ENCODE measurements around the gene FHOD1. TPM values are rescaled to one million over a fixed set of nuclear protein-coding genes. Genes with fewer than 3 reads are reported as not detected.

FHOD1 gene
- total RNA-seq, 3 donors from 2014 or later, result 64.0 to 86.6 (median 70.3) TPM

DNA sequence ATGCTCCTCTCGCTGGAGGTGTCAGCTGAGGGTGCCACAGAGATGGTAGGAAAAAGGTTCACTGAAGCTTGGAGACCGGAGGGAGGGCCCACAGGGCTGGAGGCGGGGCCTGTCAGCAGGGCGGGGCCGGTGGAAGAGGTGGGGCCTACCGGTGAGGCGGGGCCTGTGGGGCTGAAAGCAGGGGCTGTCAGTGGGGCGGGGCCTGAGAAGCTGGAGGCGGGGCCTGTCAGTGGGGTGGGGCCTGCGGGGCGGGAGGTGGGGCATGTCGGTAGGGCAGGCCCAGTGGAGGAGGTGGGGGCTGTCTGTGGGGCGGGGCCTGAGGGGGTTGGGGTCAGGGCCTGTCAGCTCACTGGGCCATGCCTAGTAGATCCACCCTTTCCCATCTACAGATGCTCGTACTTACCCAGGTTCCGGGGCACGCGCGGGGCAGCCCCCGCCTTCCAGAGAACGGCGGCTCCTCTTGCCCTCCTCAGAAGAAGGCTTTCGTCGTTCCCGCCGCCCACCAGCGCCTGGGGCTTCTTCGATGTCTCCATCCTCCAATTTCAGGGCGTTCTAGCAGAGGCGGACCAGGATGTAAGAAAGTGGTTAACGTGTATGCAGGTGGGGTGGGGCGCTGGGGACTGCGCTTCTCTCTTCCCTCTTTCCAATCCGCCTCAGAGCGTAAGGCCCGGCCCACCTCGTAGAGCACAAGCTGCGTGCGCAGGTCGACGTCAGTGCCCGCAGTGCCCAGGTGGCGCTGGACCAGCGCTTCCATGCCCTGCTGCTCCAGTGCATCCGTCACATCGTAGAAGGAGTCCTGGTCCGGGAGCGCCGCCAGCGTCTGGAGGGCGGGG, 10.5 kb downstream of the FHOD1 start:
- H3K9me3 Mint-ChIP-seq, result no peaks in the 10 kb centered on the region
- peak; percentile 57 for DNase-seq
- no peaks in the 10 kb centered on the region for H3K27me3 Mint-ChIP-seq (ENCODE audit: low read depth)
- peaks cover 16% of the 10 kb centered on the region for H3K4me1 Mint-ChIP-seq (ENCODE audit: low read depth)
- peaks cover 29% of the 10 kb centered on the region for H3K36me3 Mint-ChIP-seq (ENCODE audit: insufficient read depth)
- peak; percentile 93 to 96 for ATAC-seq
- H3K4me3 Mint-ChIP-seq, result peak overlapping the region; percentile 77

GRCh38 chr16:67235816-67236562, 11.3 kb downstream of the FHOD1 start:
- Mint-ChIP-seq H3K9me3 (no peaks in the 10 kb centered on the region), H3K4me3 (peak overlapping the region; percentile 77), H3K36me3 (ENCODE audit: insufficient read depth) (peaks cover 29% of the 10 kb centered on the region), H3K27me3 (ENCODE audit: low read depth) (no peaks in the 10 kb centered on the region), H3K4me1 (ENCODE audit: low read depth) (peaks cover 11% of the 10 kb centered on the region)
- ATAC-seq (peak; percentile 44 to 59), DNase-seq (no peak)

DNA sequence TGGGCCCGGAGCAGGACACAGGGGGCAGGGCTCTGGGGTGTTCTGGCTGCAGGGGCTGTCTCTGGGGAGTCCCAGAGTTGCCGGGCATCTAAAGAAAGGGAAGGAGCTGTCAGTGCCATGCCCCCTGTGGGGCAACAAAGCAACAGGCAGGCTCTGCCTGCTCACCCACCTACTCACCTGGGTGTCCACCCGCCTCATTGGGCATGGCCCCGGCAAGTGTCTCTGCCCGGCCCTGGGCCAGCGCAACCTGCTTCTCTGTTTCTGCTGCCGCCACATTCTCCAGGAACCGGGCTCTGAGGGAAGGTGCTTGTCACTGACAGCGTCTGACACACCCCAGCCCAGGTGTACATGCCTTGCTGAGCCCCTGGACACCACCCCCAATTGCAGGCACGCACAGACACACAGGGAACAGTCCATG, 13.1 kb downstream of the FHOD1 start:
- Mint-ChIP-seq H3K4me1 (ENCODE audit: low read depth) (peaks cover 10% of the 10 kb centered on the region), H3K36me3 (ENCODE audit: insufficient read depth) (peaks cover 29% of the 10 kb centered on the region), H3K4me3 (no peak overlapping the region), H3K27me3 (ENCODE audit: low read depth) (no peaks in the 10 kb centered on the region), H3K9me3 (no peaks in the 10 kb centered on the region)
- DNase-seq, result no peak
- ATAC-seq, result no peak

- Mint-ChIP-seq H3K4me1 (ENCODE audit: low read depth) (peaks cover 10% of the 10 kb centered on the region), H3K36me3 (ENCODE audit: insufficient read depth) (peaks cover 34% of the 10 kb centered on the region), H3K27me3 (ENCODE audit: low read depth) (no peaks in the 10 kb centered on the region), H3K4me3 (no peak overlapping the region), H3K9me3 (no peaks in the 10 kb centered on the region)
- ATAC-seq (no peak), DNase-seq (no peak)
Measured at GRCh38 chr16:67233596-67233995, 13.7 kb downstream of the FHOD1 start.

DNA sequence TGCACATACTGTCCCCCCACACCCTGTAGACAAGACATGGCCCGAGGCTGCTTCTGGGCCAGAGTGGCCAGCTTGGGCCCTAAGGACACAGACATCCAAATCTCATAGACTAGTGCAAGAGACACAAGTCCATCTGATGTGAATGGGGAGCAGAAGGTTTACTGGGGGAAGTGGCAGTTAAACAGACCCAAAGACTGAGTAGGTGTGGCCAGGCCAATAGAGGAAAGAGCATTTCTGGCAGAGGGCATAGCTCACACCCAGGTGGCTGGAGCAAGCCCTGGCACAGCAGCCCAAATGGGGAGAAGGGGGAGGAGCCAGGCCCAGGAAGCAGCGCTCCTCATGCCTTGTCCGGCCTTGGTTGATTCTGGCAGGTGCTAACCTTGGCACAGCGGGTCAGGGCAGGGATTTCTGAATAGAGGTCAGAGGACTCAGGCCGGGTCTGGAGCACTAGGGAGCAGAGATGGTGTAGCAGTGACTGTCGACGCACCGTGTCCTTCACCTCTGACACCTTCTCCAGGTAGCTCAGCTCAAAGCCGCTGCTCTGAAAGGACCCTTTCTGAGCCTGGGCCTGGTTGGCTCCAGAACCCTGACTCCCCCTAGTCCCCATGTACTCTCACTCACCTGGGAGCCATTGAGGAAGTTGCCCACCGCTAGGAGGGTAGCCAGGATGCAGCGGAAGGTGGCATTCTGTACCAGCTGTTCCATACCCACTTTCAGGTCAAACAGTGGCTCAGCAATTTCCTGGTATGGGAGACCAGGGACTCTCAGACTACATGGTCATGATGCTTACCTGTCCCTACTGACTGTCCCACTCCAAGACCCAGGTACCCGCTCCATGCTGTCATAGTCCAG, 16.2 kb downstream of the FHOD1 start:
- DNase-seq (no peak), ATAC-seq (no peak)
- H3K36me3 Mint-ChIP-seq (ENCODE audit: insufficient read depth), result peaks cover 20% of the 10 kb centered on the region
- no peaks in the 10 kb centered on the region for H3K27me3 Mint-ChIP-seq (ENCODE audit: low read depth)
- H3K4me1 Mint-ChIP-seq (ENCODE audit: low read depth), result peaks cover 17% of the 10 kb centered on the region
- no peaks in the 10 kb centered on the region for H3K9me3 Mint-ChIP-seq
- H3K4me3 Mint-ChIP-seq, result no peak overlapping the region

- Mint-ChIP-seq H3K36me3 (ENCODE audit: insufficient read depth) (peaks cover 19% of the 10 kb centered on the region), H3K4me3 (no peak overlapping the region), H3K9me3 (no peaks in the 10 kb centered on the region), H3K4me1 (ENCODE audit: low read depth) (peaks cover 25% of the 10 kb centered on the region), H3K27me3 (ENCODE audit: low read depth) (no peaks in the 10 kb centered on the region)
- DNase-seq (no peak), ATAC-seq (no peak)
Measured at GRCh38 chr16:67229906-67230808, 17.1 kb downstream of the FHOD1 start.

GRCh38 chr16:67228905-67229304, 18.4 kb downstream of the FHOD1 start:
- H3K36me3 Mint-ChIP-seq (ENCODE audit: insufficient read depth), result peaks cover 19% of the 10 kb centered on the region
- DNase-seq, result no peak
- H3K4me3 Mint-ChIP-seq, result peak overlapping the region; percentile 96
- no peaks in the 10 kb centered on the region for H3K9me3 Mint-ChIP-seq
- no peaks in the 10 kb centered on the region for H3K27me3 Mint-ChIP-seq (ENCODE audit: low read depth)
- ATAC-seq, result no peak
- H3K4me1 Mint-ChIP-seq (ENCODE audit: low read depth), result peaks cover 37% of the 10 kb centered on the region

DNA sequence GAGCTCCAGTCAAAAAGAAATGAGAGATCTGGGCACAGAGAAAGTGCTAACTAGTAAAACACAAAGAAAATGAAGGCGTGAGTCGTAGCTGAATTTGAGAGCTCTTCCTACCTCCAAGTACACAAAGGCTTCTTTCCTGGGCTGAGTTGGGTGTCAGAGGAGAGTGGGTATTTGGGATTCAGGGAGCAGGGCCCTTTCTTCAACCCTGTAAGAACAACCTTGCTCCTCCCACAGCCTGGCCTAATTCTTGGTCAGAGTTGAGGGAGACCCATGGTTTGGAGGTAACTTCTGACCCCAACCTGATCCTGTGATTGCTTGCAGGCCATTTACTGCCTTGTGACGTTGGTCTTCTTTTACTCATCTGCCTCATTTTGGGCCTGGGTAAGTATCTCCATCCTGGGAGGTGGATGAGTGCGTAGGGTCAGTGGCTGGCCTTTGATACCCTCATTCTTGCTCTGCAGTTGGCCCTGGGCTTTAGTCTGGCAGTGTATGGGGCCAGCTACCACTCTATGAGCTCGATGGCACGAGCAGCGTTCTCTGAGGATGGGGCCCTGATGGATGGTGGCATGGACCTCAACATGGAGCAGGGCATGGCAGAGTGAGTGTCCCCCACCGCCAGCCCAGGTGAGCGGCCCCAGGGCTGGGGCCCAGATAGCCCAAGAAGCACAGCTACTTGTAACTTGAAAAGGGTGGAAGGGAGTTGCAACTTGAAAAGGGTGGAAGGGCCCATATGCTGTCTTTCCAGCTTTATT, 19.1 kb downstream of the FHOD1 start:
- Mint-ChIP-seq H3K36me3 (ENCODE audit: insufficient read depth) (peaks cover 17% of the 10 kb centered on the region), H3K4me1 (ENCODE audit: low read depth) (peaks cover 44% of the 10 kb centered on the region), H3K4me3 (peak overlapping the region; percentile 96), H3K9me3 (no peaks in the 10 kb centered on the region), H3K27me3 (ENCODE audit: low read depth) (no peaks in the 10 kb centered on the region)
- DNase-seq (no peak), ATAC-seq (no peak)

DNA sequence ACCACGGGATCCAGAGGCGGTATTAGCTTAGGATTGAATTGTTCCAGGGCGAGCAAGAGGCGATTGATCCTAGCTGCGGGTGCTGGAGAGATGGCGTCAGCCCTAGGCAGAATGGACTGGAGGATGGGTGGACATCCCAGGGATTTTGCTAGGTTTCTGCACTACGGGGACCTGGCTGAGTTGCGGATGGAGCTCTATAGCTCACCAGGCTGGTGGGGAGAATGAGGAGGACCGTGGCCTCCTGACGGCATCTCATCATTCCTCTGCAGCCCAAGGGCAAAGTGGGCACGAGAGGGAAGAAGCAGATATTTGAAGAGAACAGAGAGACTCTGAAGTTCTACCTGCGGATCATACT, 19.7 kb downstream of the FHOD1 start:
- H3K4me3 Mint-ChIP-seq, result peak overlapping the region; percentile 96
- no peaks in the 10 kb centered on the region for H3K27me3 Mint-ChIP-seq (ENCODE audit: low read depth)
- H3K9me3 Mint-ChIP-seq, result no peaks in the 10 kb centered on the region
- peaks cover 17% of the 10 kb centered on the region for H3K36me3 Mint-ChIP-seq (ENCODE audit: insufficient read depth)
- no peak for ATAC-seq
- DNase-seq, result no peak
- H3K4me1 Mint-ChIP-seq (ENCODE audit: low read depth), result peaks cover 44% of the 10 kb centered on the region

DNA sequence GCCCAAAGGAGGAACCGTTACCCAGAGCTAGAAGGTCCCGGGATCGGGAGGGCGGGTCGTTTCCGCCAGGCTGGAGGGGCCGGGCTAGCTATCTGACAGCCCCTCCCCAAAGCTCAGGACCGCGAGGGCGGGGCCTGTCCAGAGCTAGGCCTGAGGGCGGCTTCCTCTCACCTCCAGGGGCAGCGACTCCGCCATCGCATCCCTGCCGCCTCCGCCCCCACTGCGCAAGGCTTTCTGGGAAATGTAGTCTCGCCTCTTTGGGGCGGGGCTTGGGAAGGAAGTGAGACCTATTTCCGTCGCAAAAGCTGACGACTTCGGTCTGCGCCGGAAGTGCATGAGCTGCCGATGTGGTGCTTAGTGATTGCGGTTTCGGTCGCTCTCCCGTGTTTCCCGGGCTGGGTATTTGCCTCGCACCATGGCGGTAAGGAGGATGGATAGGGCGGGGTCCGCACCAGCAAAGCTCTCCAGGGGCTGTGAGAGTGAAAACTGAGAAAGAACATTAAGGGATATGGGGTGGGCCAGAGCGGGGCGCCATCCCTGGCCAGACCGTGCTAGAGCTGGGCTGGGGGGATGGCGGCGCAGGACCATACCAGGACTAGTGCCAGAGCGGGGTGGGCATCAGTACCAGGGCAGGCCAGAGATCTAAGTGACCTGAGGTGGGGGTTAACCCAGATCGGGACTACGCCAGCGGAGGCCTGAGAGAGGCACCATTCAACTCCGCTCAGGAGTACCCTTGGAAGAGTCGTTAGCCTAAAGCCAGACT, 20.3 kb downstream of the FHOD1 start, which contains the start of gene TMEM208:
Gene TMEM208 (plus strand): TSS at position 327 of the 763 bp plus-strand sequence. CDS start 89 bp downstream, at position 416.
- Mint-ChIP-seq H3K36me3 (ENCODE audit: insufficient read depth) (peaks cover 17% of the 10 kb centered on the region), H3K4me3 (peak within 1 kb of the TSS; percentile 96), H3K4me1 (ENCODE audit: low read depth) (peaks cover 44% of the 10 kb centered on the region), H3K9me3 (no peaks in the 10 kb centered on the region), H3K27me3 (ENCODE audit: low read depth) (no peaks in the 10 kb centered on the region)
- peak; percentile 97 for DNase-seq
- peak; percentile 94 for ATAC-seq

GRCh38 chr16:67226295-67226803, 20.9 kb downstream of the FHOD1 start:
- peaks cover 44% of the 10 kb centered on the region for H3K4me1 Mint-ChIP-seq (ENCODE audit: low read depth)

DNA sequence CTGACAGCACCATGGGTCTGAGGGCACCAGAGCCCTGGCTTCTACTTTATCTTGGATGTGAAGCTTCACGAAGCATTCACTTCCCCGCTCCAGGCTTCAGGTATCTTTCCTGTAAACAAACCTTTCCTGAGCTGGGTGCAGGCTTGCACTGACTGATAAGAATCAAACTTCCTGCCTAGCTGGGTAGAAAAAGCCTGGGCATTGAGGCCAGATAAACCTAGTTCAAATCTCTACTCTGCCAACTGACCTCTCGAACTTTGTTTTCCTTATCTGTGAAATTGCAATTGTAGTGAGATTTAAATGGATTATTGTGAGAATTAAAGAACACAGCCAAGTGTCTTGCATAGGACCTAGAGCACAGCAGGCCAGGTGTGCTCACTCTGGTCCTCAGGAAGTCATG, 23.3 kb downstream of the FHOD1 start:
- H3K9me3 Mint-ChIP-seq, result no peaks in the 10 kb centered on the region
- no peak overlapping the region for H3K4me3 Mint-ChIP-seq
- peaks cover 14% of the 10 kb centered on the region for H3K36me3 Mint-ChIP-seq (ENCODE audit: insufficient read depth)
- ATAC-seq, result no peak
- peaks cover 47% of the 10 kb centered on the region for H3K4me1 Mint-ChIP-seq (ENCODE audit: low read depth)
- no peaks in the 10 kb centered on the region for H3K27me3 Mint-ChIP-seq (ENCODE audit: low read depth)
- no peak for DNase-seq

More at GRCh38 chr16:67226295-67226803, 20.9 kb downstream of the FHOD1 start:
- no peaks in the 10 kb centered on the region for H3K9me3 Mint-ChIP-seq
- ATAC-seq (no peak), DNase-seq (no peak)
- H3K4me3 Mint-ChIP-seq, result peak overlapping the region; percentile 96
- no peaks in the 10 kb centered on the region for H3K27me3 Mint-ChIP-seq (ENCODE audit: low read depth)
- H3K36me3 Mint-ChIP-seq (ENCODE audit: insufficient read depth), result peaks cover 17% of the 10 kb centered on the region

Data from activated T-cell treated with anti-CD3 and anti-CD28 coated beads, Interleukin-2, amount 50 U/mL, for 4 hours (primary cell).